Lower leg skin (tissue), 3 donors: ENCODE measurements around the gene GREB1.

Experiments used
- POLR2A ChIP-seq, 2 donors: fragments of 450-650 bp; IDR thresholded peaks; one replicate each; pipeline ENCODE4 v1.6.1; 2016 to 2017; ENCODE audit warnings: antibody characterized with exemption in 2 of 2, mild to moderate bottlenecking in 1 of 2, moderate library complexity in 1 of 2
- TF ChIP-seq, protein P1 (sequence below), 3 donors: fragments of 450-650 bp; IDR thresholded peaks; one replicate each; pipeline ENCODE4 v1.5.1; 2016; ENCODE audit warnings: antibody characterized with exemption in 3 of 3, mild to moderate bottlenecking in 3 of 3, moderate library complexity in 2 of 3

DNA sequence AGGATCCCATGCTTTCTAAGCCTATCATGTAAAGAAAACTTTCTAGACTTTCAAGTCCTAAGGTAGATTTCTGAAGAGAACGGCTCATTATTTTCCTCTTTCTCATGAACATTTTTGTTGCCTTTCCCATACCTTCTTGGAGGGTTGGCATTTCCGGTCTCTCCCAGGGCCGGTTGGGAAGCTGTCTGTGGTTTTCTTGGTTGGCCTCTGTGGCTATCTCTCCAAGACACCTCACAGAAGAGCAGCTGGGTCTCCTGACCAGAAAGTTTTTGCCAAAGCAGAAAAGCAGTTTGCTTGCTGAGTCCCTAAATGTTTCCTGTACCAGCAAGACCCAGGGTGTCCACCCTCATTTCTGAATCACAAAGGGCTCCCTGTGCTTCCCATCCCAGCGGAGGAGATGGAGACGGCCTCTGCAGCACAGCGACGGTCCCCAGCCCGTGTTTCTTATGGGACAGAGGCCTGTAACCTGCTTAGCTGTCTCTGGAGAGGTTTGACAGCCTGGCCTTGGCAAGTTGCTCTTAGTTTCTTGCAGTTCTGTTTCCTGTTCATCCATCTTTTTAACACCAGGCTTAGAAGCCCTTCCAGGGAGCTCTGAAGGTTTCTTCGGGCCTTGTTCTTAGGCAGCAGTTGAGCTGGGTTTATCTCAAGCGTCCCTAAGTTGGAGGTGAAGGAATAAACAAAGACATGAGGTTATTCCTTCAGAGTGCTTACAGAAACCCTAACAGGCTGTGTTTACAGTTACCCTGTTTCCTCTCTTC, 39.8 kb downstream of the GREB1 start:
- TF ChIP-seq, protein P1, sequence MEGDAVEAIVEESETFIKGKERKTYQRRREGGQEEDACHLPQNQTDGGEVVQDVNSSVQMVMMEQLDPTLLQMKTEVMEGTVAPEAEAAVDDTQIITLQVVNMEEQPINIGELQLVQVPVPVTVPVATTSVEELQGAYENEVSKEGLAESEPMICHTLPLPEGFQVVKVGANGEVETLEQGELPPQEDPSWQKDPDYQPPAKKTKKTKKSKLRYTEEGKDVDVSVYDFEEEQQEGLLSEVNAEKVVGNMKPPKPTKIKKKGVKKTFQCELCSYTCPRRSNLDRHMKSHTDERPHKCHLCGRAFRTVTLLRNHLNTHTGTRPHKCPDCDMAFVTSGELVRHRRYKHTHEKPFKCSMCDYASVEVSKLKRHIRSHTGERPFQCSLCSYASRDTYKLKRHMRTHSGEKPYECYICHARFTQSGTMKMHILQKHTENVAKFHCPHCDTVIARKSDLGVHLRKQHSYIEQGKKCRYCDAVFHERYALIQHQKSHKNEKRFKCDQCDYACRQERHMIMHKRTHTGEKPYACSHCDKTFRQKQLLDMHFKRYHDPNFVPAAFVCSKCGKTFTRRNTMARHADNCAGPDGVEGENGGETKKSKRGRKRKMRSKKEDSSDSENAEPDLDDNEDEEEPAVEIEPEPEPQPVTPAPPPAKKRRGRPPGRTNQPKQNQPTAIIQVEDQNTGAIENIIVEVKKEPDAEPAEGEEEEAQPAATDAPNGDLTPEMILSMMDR (IDR thresholded peaks at IDR 0.05): no peak
- TF ChIP-seq POLR2A (IDR thresholded peaks at IDR 0.05): no peak
